IPS-20b (cell line): Measurements from ENCODE around the gene KL.

ENCODE experiments used
- H3K27ac ChIP-seq: one replicate; pipeline ENCODE4 v1.5.1; 2013; ENCODE audit warnings: low read length
- H3K27me3 ChIP-seq: 2 replicates; pipeline ENCODE4 v1.6.1; 2013; ENCODE audit warnings: mild to moderate bottlenecking, low read length, inconsistent platforms; ENCODE audit not compliant: insufficient read depth
- H3K36me3 ChIP-seq: 2 replicates; pipeline ENCODE4 v1.6.1; 2013; ENCODE audit warnings: low read depth, mild to moderate bottlenecking, inconsistent platforms, low read length, moderate library complexity; ENCODE audit not compliant: insufficient read depth
- H3K4me1 ChIP-seq: 2 replicates; pipeline ENCODE4 v1.6.1; 2013; ENCODE audit warnings: mild to moderate bottlenecking, control low read depth, inconsistent platforms, low read length, moderate library complexity; ENCODE audit not compliant: insufficient read depth
- H3K4me3 ChIP-seq: 2 replicates; pipeline ENCODE4 v1.5.1; 2013; ENCODE audit warnings: mild to moderate bottlenecking, low read length, inconsistent platforms
- H3K9ac ChIP-seq: 2 replicates; pipeline ENCODE4 v1.6.1; 2013; ENCODE audit warnings: low read depth, mild to moderate bottlenecking, inconsistent platforms, low read length, moderate library complexity
- H3K9me3 ChIP-seq: 2 replicates; pipeline ENCODE4 v1.6.1; 2013; ENCODE audit warnings: mild to moderate bottlenecking, low read depth, low read length, inconsistent platforms; ENCODE audit not compliant: insufficient read depth

Gene KL

DNA sequence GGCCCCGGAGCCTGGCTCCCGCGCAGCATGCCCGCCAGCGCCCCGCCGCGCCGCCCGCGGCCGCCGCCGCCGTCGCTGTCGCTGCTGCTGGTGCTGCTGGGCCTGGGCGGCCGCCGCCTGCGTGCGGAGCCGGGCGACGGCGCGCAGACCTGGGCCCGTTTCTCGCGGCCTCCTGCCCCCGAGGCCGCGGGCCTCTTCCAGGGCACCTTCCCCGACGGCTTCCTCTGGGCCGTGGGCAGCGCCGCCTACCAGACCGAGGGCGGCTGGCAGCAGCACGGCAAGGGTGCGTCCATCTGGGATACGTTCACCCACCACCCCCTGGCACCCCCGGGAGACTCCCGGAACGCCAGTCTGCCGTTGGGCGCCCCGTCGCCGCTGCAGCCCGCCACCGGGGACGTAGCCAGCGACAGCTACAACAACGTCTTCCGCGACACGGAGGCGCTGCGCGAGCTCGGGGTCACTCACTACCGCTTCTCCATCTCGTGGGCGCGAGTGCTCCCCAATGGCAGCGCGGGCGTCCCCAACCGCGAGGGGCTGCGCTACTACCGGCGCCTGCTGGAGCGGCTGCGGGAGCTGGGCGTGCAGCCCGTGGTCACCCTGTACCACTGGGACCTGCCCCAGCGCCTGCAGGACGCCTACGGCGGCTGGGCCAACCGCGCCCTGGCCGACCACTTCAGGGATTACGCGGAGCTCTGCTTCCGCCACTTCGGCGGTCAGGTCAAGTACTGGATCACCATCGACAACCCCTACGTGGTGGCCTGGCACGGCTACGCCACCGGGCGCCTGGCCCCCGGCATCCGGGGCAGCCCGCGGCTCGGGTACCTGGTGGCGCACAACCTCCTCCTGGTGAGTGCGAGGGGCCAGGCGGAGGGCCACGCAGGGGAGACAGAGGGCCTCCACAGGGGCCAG lies at the start of gene KL:
KL (plus strand) TSS at position 10 of the 909 bp plus-strand sequence; CDS start at position 28, 18 bp downstream.
- H3K9ac ChIP-seq = no peak within 1 kb of the TSS
- H3K27ac ChIP-seq = no peak within 1 kb of the TSS
- H3K4me1 ChIP-seq = no peaks in the 10 kb centered on the region
- peaks cover 82% of the 10 kb centered on the region for H3K27me3 ChIP-seq
- no peaks in the 10 kb centered on the region for H3K36me3 ChIP-seq
- no peaks in the 10 kb centered on the region for H3K9me3 ChIP-seq
- H3K4me3 ChIP-seq = peak within 1 kb of the TSS; percentile 55

GRCh38 chr13:32967584-32968182 lies 48.5 kb upstream of the KL start:
- no peak overlapping the region for H3K9ac ChIP-seq
- peaks cover under 1% of the 10 kb centered on the region; the same call in 1 of the 2 replicates for H3K27me3 ChIP-seq
- no peaks in the 10 kb centered on the region for H3K36me3 ChIP-seq
- no peaks in the 10 kb centered on the region for H3K4me1 ChIP-seq
- H3K9me3 ChIP-seq = no peaks in the 10 kb centered on the region
- no peak overlapping the region for H3K4me3 ChIP-seq
- H3K27ac ChIP-seq = no peak overlapping the region

DNA sequence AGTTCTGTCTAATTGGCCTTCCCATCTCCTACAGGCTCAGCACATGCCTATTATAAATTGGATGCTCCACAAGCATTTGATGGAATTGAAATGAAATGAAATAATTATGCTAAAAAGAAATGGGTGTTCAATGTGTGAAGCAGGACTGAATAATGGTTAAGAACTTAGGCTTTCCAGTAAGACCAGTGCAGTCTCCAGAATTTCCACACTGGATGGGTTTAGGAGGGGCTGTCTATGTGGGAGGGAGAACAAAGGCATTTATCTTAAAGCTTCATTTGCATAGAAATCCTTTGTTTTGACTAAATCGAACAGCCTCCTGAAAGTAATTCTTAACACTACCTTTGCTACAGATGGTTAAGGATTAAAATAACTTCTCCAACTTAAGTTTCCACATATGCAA lies 47.9 kb upstream of the KL start:
- H3K4me3 ChIP-seq = no peak overlapping the region
- H3K4me1 ChIP-seq = no peaks in the 10 kb centered on the region
- no peaks in the 10 kb centered on the region for H3K9me3 ChIP-seq
- no peak overlapping the region for H3K27ac ChIP-seq
- H3K36me3 ChIP-seq = no peaks in the 10 kb centered on the region
- H3K9ac ChIP-seq = no peak overlapping the region
- H3K27me3 ChIP-seq = no peaks in the 10 kb centered on the region

DNA sequence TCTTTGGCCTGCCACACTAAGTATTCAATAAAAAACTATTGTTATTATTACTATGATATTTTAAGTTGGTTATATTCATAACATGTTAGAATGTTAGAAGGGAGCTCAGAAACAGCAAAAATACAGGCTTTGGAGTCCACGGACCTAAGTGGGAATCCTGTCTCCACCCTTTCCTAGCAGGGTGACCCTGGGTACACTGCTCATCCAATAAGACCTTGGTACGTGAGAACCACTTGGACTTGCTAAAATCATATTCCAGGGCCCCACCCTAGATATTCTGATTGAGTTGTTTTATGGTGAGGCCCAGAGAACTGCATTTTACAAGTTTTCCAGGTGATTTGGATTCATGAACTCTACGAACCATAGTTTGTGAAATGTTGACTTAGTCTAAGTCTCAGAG lies 47.4 kb upstream of the KL start:
- H3K4me1 ChIP-seq = no peaks in the 10 kb centered on the region
- no peak overlapping the region for H3K27ac ChIP-seq
- H3K4me3 ChIP-seq = no peak overlapping the region
- no peaks in the 10 kb centered on the region for H3K27me3 ChIP-seq
- H3K9me3 ChIP-seq = no peaks in the 10 kb centered on the region
- no peaks in the 10 kb centered on the region for H3K36me3 ChIP-seq
- no peak overlapping the region for H3K9ac ChIP-seq

DNA sequence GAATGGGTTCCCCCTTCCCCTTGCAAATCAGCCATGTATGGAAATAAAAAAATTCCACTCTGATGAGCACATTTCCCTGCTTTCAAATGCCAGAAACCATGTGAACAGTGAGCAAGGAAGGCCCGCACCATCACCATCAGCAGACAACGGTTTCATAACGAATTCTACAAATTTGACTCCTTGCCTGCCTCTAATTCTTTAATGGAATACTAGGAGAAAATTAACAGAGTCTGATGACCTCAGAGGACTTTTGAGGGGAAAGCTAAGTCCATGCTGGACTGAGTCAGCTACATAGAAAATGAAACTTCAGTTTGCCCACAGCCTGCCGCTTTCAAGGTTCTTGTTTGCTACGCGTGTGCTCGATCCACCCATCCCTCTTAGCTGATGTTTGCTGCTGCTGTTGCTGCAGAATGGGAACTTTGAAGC lies 46.7 kb upstream of the KL start:
- Histone ChIP-seq H3K27ac (no peak overlapping the region), H3K27me3 (no peaks in the 10 kb centered on the region), H3K9me3 (no peaks in the 10 kb centered on the region), H3K36me3 (no peaks in the 10 kb centered on the region), H3K9ac (no peak overlapping the region), H3K4me1 (no peaks in the 10 kb centered on the region), H3K4me3 (no peak overlapping the region)

DNA sequence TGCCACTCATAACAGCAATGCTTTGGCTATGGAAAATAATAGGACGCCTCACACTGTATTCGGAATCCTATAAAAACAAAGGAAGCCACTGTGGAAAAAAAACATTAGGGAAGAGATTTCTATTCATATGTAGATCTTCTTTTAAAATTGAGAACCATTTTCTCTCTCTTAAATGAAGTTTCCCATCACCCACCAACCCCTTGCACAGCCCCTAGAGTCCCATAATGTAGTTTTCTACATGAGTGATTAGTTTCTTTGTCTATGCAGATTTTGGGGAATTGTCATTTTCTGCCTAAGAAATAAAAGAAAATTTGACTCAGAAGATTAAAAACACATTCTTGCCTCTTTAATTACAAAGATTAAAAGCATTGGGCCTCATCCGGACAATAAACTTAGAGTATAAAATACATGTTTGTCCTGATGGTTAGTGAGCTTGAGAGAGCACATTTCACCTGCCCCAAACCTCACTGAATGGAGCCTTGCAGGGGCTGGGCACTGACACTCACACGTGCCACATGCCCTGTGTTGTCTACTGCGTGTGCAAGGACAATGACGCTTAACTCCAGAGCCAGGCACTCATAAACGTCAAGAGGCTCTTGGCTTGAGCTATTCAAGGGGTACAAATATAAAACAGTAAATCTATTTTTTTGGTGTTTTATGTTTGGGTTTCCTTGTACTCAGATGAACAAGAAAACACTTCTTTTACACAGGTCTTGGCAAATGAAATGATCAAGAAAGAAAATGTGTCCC lies 40.0 kb upstream of the KL start:
- no peaks in the 10 kb centered on the region for H3K9me3 ChIP-seq

DNA sequence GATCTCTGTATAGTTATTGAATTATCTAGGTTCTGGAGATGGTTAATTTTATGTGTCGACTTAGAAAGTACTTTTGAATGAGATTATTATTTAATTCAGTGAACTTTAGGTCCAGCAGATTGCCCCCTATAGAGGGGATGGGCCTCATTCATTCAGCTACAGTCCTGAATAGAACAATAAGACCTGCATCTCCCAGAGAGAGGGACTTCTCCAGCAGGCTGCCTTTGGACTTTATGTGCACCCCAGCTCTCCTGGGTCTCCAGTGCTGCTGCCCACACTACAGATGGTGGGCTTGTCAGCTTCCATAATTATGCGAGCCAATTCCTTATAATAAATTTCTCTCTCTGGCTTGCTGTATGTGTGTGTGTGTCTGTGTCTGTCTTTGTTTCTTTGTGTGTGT lies 39.3 kb upstream of the KL start:
- H3K9me3 ChIP-seq = no peaks in the 10 kb centered on the region
- H3K36me3 ChIP-seq = no peaks in the 10 kb centered on the region
- H3K4me1 ChIP-seq = 0 out of 2 replicates have a peak, but pooled peaks cover 5% of the 10 kb centered on the region
- no peak overlapping the region for H3K27ac ChIP-seq
- no peak overlapping the region for H3K4me3 ChIP-seq
- H3K9ac ChIP-seq = no peak overlapping the region
- no peaks in the 10 kb centered on the region for H3K27me3 ChIP-seq

More for the DNA sequence above, 40.0 kb upstream of the KL start:
- H3K27ac ChIP-seq = no peak overlapping the region
- no peaks in the 10 kb centered on the region for H3K27me3 ChIP-seq
- no peak overlapping the region for H3K9ac ChIP-seq
- H3K4me1 ChIP-seq = 0 out of 2 replicates have a peak, but pooled peaks cover 5% of the 10 kb centered on the region
- H3K4me3 ChIP-seq = no peak overlapping the region
- no peaks in the 10 kb centered on the region for H3K36me3 ChIP-seq

- H3K4me3 ChIP-seq = no peak overlapping the region
- H3K9me3 ChIP-seq = no peaks in the 10 kb centered on the region
- no peaks in the 10 kb centered on the region for H3K27me3 ChIP-seq
- H3K27ac ChIP-seq = no peak overlapping the region
- no peaks in the 10 kb centered on the region for H3K36me3 ChIP-seq
- no peak overlapping the region for H3K9ac ChIP-seq
- 0 out of 2 replicates have a peak, but pooled peaks cover 5% of the 10 kb centered on the region for H3K4me1 ChIP-seq
These were observed 38.9 kb upstream of the KL start for GRCh38 chr13:32977321-32977720.

DNA sequence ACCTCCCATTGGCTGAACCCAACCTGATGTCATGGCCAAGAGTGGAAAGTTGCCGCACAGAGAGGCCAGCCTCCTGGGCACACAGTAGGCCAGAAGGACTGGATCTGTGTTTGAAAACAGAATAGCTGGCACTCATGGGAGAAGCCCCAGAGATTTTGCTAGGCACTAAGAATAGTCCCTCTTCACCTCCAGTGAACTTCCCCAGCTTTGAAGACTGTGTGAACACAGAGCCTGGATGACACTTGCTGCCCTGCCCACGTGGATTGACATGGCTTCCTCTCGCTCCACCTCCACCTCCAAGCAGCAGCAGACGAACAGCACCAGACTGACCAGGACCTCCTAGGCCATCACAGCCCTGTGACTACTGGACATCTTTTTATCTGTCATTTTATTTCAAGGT lies 37.9 kb upstream of the KL start:
- H3K27me3 ChIP-seq = no peaks in the 10 kb centered on the region
- no peaks in the 10 kb centered on the region for H3K36me3 ChIP-seq
- no peaks in the 10 kb centered on the region for H3K9me3 ChIP-seq
- no peak overlapping the region for H3K27ac ChIP-seq
- H3K4me3 ChIP-seq = no peak overlapping the region
- 0 out of 2 replicates have a peak, but pooled peaks cover 5% of the 10 kb centered on the region for H3K4me1 ChIP-seq
- no peak overlapping the region for H3K9ac ChIP-seq

GRCh38 chr13:32983058-32983457 lies 33.2 kb upstream of the KL start:
- no peaks in the 10 kb centered on the region for H3K4me1 ChIP-seq
- no peaks in the 10 kb centered on the region for H3K27me3 ChIP-seq
- no peak overlapping the region for H3K9ac ChIP-seq
- H3K27ac ChIP-seq = no peak overlapping the region
- H3K4me3 ChIP-seq = no peak overlapping the region
- no peaks in the 10 kb centered on the region for H3K36me3 ChIP-seq
- H3K9me3 ChIP-seq = no peaks in the 10 kb centered on the region

- no peaks in the 10 kb centered on the region for H3K9me3 ChIP-seq
- no peak overlapping the region for H3K9ac ChIP-seq
- H3K27ac ChIP-seq = no peak overlapping the region
- no peaks in the 10 kb centered on the region for H3K36me3 ChIP-seq
- no peaks in the 10 kb centered on the region for H3K4me1 ChIP-seq
- no peaks in the 10 kb centered on the region for H3K27me3 ChIP-seq
- H3K4me3 ChIP-seq = no peak overlapping the region
These were observed 31.2 kb upstream of the KL start for GRCh38 chr13:32984857-32985626.
